ENCODE results near the gene UBA1.

DNA sequence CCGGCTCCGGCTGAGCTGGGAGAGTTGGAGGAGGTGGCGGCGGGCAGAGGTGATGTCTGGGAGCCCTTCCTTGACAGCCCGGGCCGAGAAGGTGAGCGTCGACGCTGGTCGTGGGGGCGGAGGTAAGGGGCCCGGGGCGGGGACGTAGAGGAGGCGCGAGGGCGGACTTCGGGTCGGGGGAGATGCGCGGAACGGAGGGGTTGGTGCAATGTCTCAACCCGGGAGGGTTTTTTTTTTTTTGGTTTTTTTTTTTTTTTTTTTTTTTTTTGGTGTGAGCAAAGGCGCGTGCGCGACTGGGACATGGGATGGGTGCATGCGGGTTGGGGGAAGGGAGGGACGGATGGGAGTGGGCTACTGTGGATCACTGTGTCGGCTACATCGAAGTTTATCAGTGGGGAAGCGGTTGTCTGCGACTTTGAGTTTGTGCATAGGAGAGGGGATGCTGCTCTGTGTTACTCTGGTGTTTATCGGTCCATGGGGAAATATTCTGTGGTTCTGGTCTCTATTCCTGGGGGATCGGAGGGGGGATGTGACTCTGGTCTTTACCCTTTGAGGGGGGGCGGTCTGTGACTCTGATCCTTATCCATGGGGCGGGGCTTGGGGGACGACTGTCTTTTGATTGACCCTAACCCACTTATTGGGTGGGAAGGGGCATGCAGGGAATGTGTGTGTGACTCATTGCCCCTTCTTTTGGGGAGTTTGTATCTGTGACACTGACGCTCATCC, 48.1 kb upstream of the UBA1 start:
- TF ChIP-seq POLR2AphosphoS5 (IDR thresholded peaks at IDR 0.05; ENCODE audit: low read depth, low read length) (no peak), POLR2A (IDR thresholded peaks at IDR 0.05; ENCODE audit: low read depth, low read length) (no peak), PAX5 (IDR thresholded peaks at IDR 0.05; ENCODE audit: insufficient read depth, low read length, severe bottlenecking) (no peak), SPI1 (IDR thresholded peaks at IDR 0.05; ENCODE audit: low read depth, low read length) (no peak)
